Measurements from ENCODE around the gene PHLDA1. TPM values are rescaled to one million over a fixed set of nuclear protein-coding genes. Genes with fewer than 3 reads are reported as not detected.

PHLDA1 gene
- total RNA-seq, 1 experiment from 2014 or later, result 34.9 TPM

- TF ChIP-seq, protein P1, sequence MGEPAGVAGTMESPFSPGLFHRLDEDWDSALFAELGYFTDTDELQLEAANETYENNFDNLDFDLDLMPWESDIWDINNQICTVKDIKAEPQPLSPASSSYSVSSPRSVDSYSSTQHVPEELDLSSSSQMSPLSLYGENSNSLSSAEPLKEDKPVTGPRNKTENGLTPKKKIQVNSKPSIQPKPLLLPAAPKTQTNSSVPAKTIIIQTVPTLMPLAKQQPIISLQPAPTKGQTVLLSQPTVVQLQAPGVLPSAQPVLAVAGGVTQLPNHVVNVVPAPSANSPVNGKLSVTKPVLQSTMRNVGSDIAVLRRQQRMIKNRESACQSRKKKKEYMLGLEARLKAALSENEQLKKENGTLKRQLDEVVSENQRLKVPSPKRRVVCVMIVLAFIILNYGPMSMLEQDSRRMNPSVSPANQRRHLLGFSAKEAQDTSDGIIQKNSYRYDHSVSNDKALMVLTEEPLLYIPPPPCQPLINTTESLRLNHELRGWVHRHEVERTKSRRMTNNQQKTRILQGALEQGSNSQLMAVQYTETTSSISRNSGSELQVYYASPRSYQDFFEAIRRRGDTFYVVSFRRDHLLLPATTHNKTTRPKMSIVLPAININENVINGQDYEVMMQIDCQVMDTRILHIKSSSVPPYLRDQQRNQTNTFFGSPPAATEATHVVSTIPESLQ (CRISPR knock-in tag; IDR thresholded peaks at IDR 0.05), result no peak
- TF ChIP-seq MXD4 (CRISPR knock-in tag; IDR thresholded peaks at IDR 0.05; ENCODE audit: borderline replicate concordance), result no peak
- TF ChIP-seq, protein P2, sequence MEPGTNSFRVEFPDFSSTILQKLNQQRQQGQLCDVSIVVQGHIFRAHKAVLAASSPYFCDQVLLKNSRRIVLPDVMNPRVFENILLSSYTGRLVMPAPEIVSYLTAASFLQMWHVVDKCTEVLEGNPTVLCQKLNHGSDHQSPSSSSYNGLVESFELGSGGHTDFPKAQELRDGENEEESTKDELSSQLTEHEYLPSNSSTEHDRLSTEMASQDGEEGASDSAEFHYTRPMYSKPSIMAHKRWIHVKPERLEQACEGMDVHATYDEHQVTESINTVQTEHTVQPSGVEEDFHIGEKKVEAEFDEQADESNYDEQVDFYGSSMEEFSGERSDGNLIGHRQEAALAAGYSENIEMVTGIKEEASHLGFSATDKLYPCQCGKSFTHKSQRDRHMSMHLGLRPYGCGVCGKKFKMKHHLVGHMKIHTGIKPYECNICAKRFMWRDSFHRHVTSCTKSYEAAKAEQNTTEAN (CRISPR knock-in tag; IDR thresholded peaks at IDR 0.05), result no peak
- TF ChIP-seq E2F1 (CRISPR knock-in tag; IDR thresholded peaks at IDR 0.05), result no peak
- no peak for TF ChIP-seq ZNF219 (CRISPR knock-in tag; IDR thresholded peaks at IDR 0.05; ENCODE audit: borderline replicate concordance)
- TF ChIP-seq ERG (CRISPR knock-in tag; IDR thresholded peaks at IDR 0.05), result no peak
- no peak for TF ChIP-seq EMX1 (CRISPR knock-in tag; IDR thresholded peaks at IDR 0.05)
- TF ChIP-seq, protein P3, sequence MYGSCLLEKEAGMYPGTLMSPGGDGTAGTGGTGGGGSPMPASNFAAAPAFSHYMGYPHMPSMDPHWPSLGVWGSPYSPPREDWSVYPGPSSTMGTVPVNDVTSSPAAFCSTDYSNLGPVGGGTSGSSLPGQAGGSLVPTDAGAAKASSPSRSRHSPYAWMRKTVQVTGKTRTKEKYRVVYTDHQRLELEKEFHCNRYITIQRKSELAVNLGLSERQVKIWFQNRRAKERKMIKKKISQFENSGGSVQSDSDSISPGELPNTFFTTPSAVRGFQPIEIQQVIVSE (CRISPR knock-in tag; IDR thresholded peaks at IDR 0.05; ENCODE audit: borderline replicate concordance), result no peak
- no peak for TF ChIP-seq PRRX2 (CRISPR knock-in tag; IDR thresholded peaks at IDR 0.05)
- no peak for TF ChIP-seq NR3C1 (CRISPR knock-in tag; conservative IDR thresholded peaks at IDR 0.05; ENCODE audit: low read depth)
- TF ChIP-seq GABPB1 (CRISPR knock-in tag; IDR thresholded peaks at IDR 0.05), result no peak
- TF ChIP-seq ZBTB21 (CRISPR knock-in tag; IDR thresholded peaks at IDR 0.05; ENCODE audit: borderline replicate concordance), result no peak
- no peak for TF ChIP-seq SMAD3 (CRISPR knock-in tag; IDR thresholded peaks at IDR 0.05; ENCODE audit: borderline replicate concordance)
- no peak for TF ChIP-seq TEAD1 (CRISPR knock-in tag; IDR thresholded peaks at IDR 0.05)
- TF ChIP-seq GRHL2 (CRISPR knock-in tag; IDR thresholded peaks at IDR 0.05; ENCODE audit: insufficient replicate concordance, severe bottlenecking), result no peak
- TF ChIP-seq, protein P4, sequence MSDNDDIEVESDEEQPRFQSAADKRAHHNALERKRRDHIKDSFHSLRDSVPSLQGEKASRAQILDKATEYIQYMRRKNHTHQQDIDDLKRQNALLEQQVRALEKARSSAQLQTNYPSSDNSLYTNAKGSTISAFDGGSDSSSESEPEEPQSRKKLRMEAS (CRISPR knock-in tag; IDR thresholded peaks at IDR 0.05), result no peak
- TF ChIP-seq, protein P5, sequence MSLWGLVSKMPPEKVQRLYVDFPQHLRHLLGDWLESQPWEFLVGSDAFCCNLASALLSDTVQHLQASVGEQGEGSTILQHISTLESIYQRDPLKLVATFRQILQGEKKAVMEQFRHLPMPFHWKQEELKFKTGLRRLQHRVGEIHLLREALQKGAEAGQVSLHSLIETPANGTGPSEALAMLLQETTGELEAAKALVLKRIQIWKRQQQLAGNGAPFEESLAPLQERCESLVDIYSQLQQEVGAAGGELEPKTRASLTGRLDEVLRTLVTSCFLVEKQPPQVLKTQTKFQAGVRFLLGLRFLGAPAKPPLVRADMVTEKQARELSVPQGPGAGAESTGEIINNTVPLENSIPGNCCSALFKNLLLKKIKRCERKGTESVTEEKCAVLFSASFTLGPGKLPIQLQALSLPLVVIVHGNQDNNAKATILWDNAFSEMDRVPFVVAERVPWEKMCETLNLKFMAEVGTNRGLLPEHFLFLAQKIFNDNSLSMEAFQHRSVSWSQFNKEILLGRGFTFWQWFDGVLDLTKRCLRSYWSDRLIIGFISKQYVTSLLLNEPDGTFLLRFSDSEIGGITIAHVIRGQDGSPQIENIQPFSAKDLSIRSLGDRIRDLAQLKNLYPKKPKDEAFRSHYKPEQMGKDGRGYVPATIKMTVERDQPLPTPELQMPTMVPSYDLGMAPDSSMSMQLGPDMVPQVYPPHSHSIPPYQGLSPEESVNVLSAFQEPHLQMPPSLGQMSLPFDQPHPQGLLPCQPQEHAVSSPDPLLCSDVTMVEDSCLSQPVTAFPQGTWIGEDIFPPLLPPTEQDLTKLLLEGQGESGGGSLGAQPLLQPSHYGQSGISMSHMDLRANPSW (CRISPR knock-in tag; conservative IDR thresholded peaks at IDR 0.05; ENCODE audit: low read depth), result no peak
- no peak for TF ChIP-seq ZNF512 (CRISPR knock-in tag; IDR thresholded peaks at IDR 0.05; ENCODE audit: borderline replicate concordance)
- no peak for TF ChIP-seq USF2 (CRISPR knock-in tag; IDR thresholded peaks at IDR 0.05)
- CTCF ChIA-PET, result interaction anchor here (0.6 kb wide), 1 partner anchor 496 kb away, joined by 4 read pairs; no protein-coding TSS in a partner anchor
- POLR2A ChIA-PET, result no interaction called here
Measured at GRCh38 chr12:76057326-76057725, 25.8 kb upstream of the PHLDA1 start.

More at GRCh38 chr12:76057326-76057725, 25.8 kb upstream of the PHLDA1 start:
- Mint-ChIP-seq H3K4me3 (no peak overlapping the region), H3K27me3 (ENCODE audit: low read depth) (no peaks in the 10 kb centered on the region), H3K4me1 (peaks cover 55% of the 10 kb centered on the region), H3K36me3 (peaks cover 67% of the 10 kb centered on the region), H3K27ac (peak overlapping the region; percentile 92), H3K9me3 (no peaks in the 10 kb centered on the region)
- DNase-seq (ENCODE audit: low spot score), result no peak
- ATAC-seq, result peak; percentile 53

Data from WTC11 (cell line).